GM13976 (cell line): ENCODE results near the gene SLCO2A1.

Experiments
- DNase-seq: peaks from one replicate; pipeline ENCODE4 v3.0.0; 2012; ENCODE audit warnings: low spot score
- in situ Hi-C: fragments of 300-500 bp; cut with MboI; formaldehyde crosslinking; loops from one replicate; pipeline ENCODE4 v1.12.0; 2022; ENCODE audit warnings: low sequenced_read_pairs, mixed read lengths, inconsistent platforms; ENCODE audit not compliant: unreplicated experiment
- TF ChIP-seq, protein P1 (sequence below): IDR thresholded peaks from 2 replicates; pipeline ENCODE4 v1.5.1; 2012; ENCODE audit warnings: borderline replicate concordance, mild to moderate bottlenecking; ENCODE audit not compliant: insufficient read depth; ENCODE audit errors: extremely low read depth, missing control alignments, control extremely low read depth

The SLCO2A1 gene

DNA sequence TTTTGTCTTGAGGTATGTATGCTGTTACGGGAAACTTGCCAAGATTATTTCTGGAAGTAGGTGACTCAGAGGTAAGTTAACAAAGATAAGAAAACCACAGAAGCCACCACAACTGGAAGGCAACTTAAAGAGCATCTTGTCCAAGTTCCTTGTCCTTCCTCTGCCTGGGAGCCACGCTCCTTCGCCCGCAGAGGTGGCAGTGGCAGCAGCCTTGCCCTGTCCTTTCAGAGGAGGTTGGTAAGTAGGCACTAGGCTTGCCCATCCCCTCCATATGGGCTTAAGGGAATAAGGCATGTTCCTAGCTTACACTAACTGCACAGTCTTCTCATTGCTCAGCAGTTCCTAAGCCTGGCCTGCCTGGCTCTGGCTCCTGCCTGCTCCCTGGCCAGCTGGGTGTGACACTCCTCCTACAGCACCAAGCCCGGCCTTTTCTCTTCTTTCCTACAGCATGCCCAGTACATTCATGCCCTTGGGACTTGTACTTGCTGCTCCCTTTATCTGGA lies 86.0 kb downstream of the SLCO2A1 start:
- TF ChIP-seq, protein P1, sequence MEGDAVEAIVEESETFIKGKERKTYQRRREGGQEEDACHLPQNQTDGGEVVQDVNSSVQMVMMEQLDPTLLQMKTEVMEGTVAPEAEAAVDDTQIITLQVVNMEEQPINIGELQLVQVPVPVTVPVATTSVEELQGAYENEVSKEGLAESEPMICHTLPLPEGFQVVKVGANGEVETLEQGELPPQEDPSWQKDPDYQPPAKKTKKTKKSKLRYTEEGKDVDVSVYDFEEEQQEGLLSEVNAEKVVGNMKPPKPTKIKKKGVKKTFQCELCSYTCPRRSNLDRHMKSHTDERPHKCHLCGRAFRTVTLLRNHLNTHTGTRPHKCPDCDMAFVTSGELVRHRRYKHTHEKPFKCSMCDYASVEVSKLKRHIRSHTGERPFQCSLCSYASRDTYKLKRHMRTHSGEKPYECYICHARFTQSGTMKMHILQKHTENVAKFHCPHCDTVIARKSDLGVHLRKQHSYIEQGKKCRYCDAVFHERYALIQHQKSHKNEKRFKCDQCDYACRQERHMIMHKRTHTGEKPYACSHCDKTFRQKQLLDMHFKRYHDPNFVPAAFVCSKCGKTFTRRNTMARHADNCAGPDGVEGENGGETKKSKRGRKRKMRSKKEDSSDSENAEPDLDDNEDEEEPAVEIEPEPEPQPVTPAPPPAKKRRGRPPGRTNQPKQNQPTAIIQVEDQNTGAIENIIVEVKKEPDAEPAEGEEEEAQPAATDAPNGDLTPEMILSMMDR, result no peak
- in situ Hi-C loops, result no loop called here
- DNase-seq, result no peak

DNA sequence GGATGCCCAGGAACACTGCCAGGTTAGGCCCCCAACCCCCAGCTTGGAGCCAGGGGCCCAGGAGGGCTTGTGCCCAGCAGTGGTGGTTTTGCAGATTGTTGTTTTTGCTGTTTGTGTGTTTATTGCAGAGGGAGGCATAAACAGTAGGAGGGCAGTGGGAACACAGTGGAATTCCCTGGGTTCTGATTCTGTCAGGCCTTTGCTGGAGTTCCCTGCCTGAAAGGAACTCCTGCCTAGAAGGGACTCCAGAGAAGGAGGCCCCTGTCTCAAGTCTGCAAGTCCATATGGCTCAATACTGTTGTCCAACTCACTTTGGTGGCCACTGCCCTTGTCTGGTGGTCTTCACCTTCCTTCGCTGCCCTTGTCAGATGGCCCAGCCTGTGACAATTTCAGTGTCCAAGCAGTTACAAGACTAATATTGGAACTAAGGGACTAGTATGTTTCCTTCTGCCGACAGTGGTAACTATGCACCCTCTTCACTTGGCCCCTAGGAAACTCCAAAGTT lies 86.6 kb downstream of the SLCO2A1 start:
- in situ Hi-C loops, result no loop called here
- TF ChIP-seq, protein P1, result no peak
- DNase-seq, result no peak

DNA sequence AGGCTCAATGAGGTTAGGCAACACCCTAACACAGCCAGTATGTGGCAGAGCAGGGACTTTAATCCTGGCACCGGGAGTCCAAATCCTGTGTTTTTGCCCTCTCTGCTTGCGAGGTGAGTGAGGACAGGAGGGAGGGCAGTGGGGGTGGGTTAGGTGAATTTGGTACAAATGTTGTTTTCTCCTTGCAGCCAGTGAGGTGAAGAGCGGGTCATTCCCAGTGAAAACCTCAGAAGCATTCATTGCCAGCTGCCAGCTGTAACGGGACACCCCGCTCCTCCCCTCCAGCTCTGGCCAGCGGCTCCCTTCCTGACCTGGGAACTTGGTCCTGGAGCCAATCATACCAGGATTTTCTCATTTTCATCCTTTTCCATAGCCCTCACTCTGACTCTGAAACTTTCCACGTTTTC lies 88.3 kb downstream of the SLCO2A1 start:
- TF ChIP-seq, protein P1, result no peak
- in situ Hi-C loops, result no loop called here
- no peak for DNase-seq

DNA sequence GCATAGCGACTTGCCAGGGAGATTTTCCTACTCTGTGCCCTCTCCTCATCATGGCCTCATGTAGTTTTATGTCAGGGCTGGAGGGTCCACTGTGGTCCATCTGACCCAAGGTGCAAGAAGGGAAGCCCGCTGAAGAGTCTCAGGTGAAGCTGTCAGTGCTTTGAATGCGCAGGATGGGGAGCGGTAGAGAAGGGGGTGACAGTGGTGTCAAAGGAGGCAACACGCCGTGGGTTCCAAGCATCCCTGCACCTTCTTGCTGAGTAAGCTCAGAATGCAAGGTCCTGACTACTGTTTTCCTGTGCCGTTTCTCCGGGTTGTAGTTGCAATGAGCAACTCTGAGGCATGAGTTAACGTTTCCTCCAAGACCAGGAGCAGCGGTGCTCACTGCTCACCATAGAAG lies 89.2 kb downstream of the SLCO2A1 start:
- DNase-seq, result no peak
- in situ Hi-C loops, result no loop called here

DNA sequence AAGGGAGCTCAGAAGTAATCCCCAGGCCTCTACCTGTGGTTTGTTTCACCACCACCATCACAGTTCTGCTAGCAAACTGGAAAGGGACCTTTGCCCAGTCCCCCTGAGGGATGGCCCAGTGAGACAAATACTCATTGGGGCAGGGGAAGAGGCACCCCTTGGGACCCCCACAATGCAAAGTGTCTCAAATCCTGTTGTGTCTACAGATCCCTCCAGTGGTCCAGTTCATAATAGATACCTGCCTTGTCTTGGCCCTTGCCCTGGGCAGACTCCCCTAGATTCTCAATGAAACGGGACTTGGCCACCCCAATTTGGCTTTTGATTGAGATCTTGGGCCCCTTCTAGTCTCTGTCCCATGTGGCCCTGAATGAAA lies 90.3 kb downstream of the SLCO2A1 start:
- TF ChIP-seq, protein P1, result no peak
- no peak for DNase-seq
- in situ Hi-C loops, result loop anchor here (10.0 kb wide), 1 partner anchor 255 kb away; no protein-coding TSS in a partner anchor

More for the DNA sequence above, 89.2 kb downstream of the SLCO2A1 start:
- TF ChIP-seq, protein P1, result no peak

DNA sequence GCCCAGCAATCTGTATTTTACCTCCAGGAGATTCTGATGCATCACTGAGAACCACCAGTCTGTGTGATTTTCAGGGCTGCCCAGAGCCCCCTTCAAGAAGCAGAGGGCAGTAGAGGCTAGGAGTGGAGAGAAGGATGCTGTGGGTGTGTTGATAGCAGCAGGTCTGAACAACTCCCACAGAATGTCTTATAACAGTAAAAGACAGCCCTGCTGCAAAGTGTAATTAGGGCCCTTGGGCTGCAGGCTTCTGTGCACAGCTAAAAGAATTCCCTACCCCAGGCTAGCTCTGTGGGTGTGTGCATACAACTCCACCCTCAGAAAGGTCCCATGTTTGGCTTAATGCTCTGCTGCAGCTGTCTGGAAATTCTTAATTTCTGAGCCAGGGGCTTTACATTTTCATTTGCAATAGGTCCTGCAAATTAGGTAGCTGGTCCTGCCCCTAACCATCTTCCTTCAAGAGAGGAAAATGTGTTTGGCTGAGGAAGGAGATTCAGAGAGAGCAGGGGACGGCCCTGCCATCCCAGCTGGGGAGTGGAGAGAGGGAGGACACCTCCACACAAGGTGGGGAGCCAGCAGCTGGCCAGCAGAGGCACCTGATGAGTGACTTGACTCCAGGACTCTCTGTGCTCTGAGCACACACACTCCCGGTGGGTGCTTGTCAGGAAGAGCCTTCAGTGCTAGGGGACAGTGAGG lies 90.8 kb downstream of the SLCO2A1 start:
- TF ChIP-seq, protein P1, result no peak
- in situ Hi-C loops, result loop anchor here (10.0 kb wide), 1 partner anchor 256 kb away; no protein-coding TSS in a partner anchor
- DNase-seq, result no peak
